Sciatic nerve (tissue), 2 donors: ENCODE data around the gene PRKG1. TPM values are rescaled to one million over a fixed set of nuclear protein-coding genes. Genes with fewer than 3 reads are reported as not detected.
"Not testable (repeated sequence)": the region's sequence is repeated elsewhere in the genome, so short reads cannot be mapped to it uniquely, and the experiment has no call there.

Experiments used
- ATAC-seq: fragments of 200-7000 bp; cut with Tn5 transposase; one replicate; pipeline ENCODE4 v1.9.1; 2020; ENCODE audit warnings: mild to moderate bottlenecking, moderate library complexity
- DNase-seq: peaks from one replicate; pipeline ENCODE4 v3.0.0-alpha.2; 2020; ENCODE audit warnings: low spot score
- intact Hi-C: fragments of 100-400 bp; cut with DNase I; formaldehyde crosslinking; loops from one replicate; pipeline ENCODE4 v1.14.2; 2022
- total RNA-seq: library from RNA; stranded (reverse); fragmentation: NEBNext Ultra II Directional; extraction: Animal tissue kit (Norgen Biotek cat#: 25700); gene quantifications from one replicate; pipeline ENCODE4 v1.2.1, GENCODE V29; 2021
- donor health status: DM: no; HTN: no; CAD: no.
- donor health status: DM: no; HTN: no; CAD: no.

The PRKG1 gene
- total RNA-seq, 1 donor from 2014 or later = 20.0 TPM

- no peak for DNase-seq
- intact Hi-C loops = no loop called here
- ATAC-seq = no peak
These were observed 312.1 kb downstream of the PRKG1 start for GRCh38 chr10:51386248-51386885.

GRCh38 chr10:51389415-51390321, 315.4 kb downstream of the PRKG1 start:
- no peak for ATAC-seq
- intact Hi-C loops = no loop called here
- no peak for DNase-seq

GRCh38 chr10:51393006-51393405, 318.7 kb downstream of the PRKG1 start:
- ATAC-seq, intact Hi-C loops, DNase-seq: not testable (repeated sequence)

GRCh38 chr10:51394039-51394438, 319.8 kb downstream of the PRKG1 start:
- ATAC-seq (no peak), DNase-seq (no peak)
- intact Hi-C loops = no loop called here

GRCh38 chr10:51397244-51397643, 323.0 kb downstream of the PRKG1 start:
- ATAC-seq (no peak), DNase-seq (no peak)
- intact Hi-C loops = no loop called here

- no peak for DNase-seq
- ATAC-seq = peak; percentile 26
- intact Hi-C loops = no loop called here
These were observed 323.4 kb downstream of the PRKG1 start for GRCh38 chr10:51397695-51398094.

GRCh38 chr10:51399840-51400239, 325.6 kb downstream of the PRKG1 start:
- no peak for ATAC-seq
- intact Hi-C loops = no loop called here
- no peak for DNase-seq

- ATAC-seq (no peak), DNase-seq (no peak)
- intact Hi-C loops = no loop called here
These were observed 326.3 kb downstream of the PRKG1 start for GRCh38 chr10:51400392-51401096.

GRCh38 chr10:51403521-51403920, 329.2 kb downstream of the PRKG1 start:
- DNase-seq = no peak
- ATAC-seq = no peak
- intact Hi-C loops = no loop called here

GRCh38 chr10:51405580-51406351, 331.5 kb downstream of the PRKG1 start:
- ATAC-seq (peak; percentile 64), DNase-seq (no peak)
- intact Hi-C loops = no loop called here

GRCh38 chr10:51406581-51406980, 332.3 kb downstream of the PRKG1 start:
- DNase-seq (no peak), ATAC-seq (no peak)
- intact Hi-C loops = no loop called here

GRCh38 chr10:51416494-51416893, 342.2 kb downstream of the PRKG1 start:
- intact Hi-C loops = no loop called here
- DNase-seq (no peak), ATAC-seq (no peak)

GRCh38 chr10:51419196-51420093, 345.2 kb downstream of the PRKG1 start:
- ATAC-seq = no peak
- intact Hi-C loops = no loop called here
- DNase-seq = no peak

- ATAC-seq = no peak
- intact Hi-C loops = no loop called here
- DNase-seq = no peak
These were observed 347.6 kb downstream of the PRKG1 start for GRCh38 chr10:51421853-51422252.

- intact Hi-C loops = no loop called here
- ATAC-seq (peak; percentile 85), DNase-seq (peak; percentile 69)
These were observed 348.2 kb downstream of the PRKG1 start for GRCh38 chr10:51422311-51423120.

- no peak for ATAC-seq
- intact Hi-C loops = no loop called here
These were observed 348.8 kb downstream of the PRKG1 start for GRCh38 chr10:51423121-51423452.

GRCh38 chr10:51425431-51425830, 351.1 kb downstream of the PRKG1 start:
- intact Hi-C loops = no loop called here
- ATAC-seq (no peak), DNase-seq (no peak)

More at GRCh38 chr10:51423121-51423452, 348.8 kb downstream of the PRKG1 start:
- DNase-seq = no peak
